Fibroblast of lung (primary cell): ENCODE data around the gene NFE2L1. TPM values are rescaled to one million over a fixed set of nuclear protein-coding genes. Genes with fewer than 3 reads are reported as not detected.

Experiments used
- DNase-seq, 2 donors: peaks; one replicate each; pipeline versions ENCODE4 v3.0.0 to v3.0.0-alpha.2; 2010; ENCODE audit warnings: low read depth in 2 of 2
- H2AFZ ChIP-seq: 2 replicates; pipeline ENCODE4 v1.5.1; 2012; ENCODE audit warnings: low read length, control low read depth, inconsistent platforms
- H3K27ac ChIP-seq: 2 replicates; pipeline ENCODE4 v1.5.1; 2011; ENCODE audit warnings: low read length, control low read depth; ENCODE audit not compliant: insufficient read depth
- H3K27me3 ChIP-seq: 2 replicates; pipeline ENCODE4 v1.5.1; 2011; ENCODE audit warnings: mild to moderate bottlenecking, low read length; ENCODE audit not compliant: control insufficient read depth, insufficient read depth
- H3K36me3 ChIP-seq: 2 replicates; pipeline ENCODE4 v1.5.1; 2011; ENCODE audit warnings: low read length; ENCODE audit not compliant: control insufficient read depth, insufficient read depth
- H3K4me1 ChIP-seq: 2 replicates; pipeline ENCODE4 v1.5.1; 2011; ENCODE audit warnings: low read length; ENCODE audit not compliant: control insufficient read depth, insufficient read depth; ENCODE audit errors: extremely low read depth
- H3K4me2 ChIP-seq: 2 replicates; pipeline ENCODE4 v1.5.1; 2011; ENCODE audit warnings: low read length, control low read depth; ENCODE audit not compliant: insufficient read depth; ENCODE audit errors: extremely low read depth
- H3K4me3 ChIP-seq, 4 experiments: fragments of 200-600 bp in 1 of 4; sonication (generic) in 1 of 4; replicated peaks in 1 of 4; 2 replicates each; pipeline ENCODE4 v1.5.1; 2011 to 2016; ENCODE audit warnings: low read length in 4 of 4, low read depth in 3 of 4, mild to moderate bottlenecking in 3 of 4, control low read depth in 2 of 4, inconsistent platforms in 1 of 4, mixed read lengths in 1 of 4; ENCODE audit not compliant: insufficient read depth in 1 of 4; ENCODE audit errors: control extremely low read depth in 1 of 4
- H3K79me2 ChIP-seq: 2 replicates; pipeline ENCODE4 v1.5.1; 2012; ENCODE audit warnings: mild to moderate bottlenecking, low read length, inconsistent platforms; ENCODE audit not compliant: control insufficient read depth, insufficient read depth
- H3K9ac ChIP-seq: 2 replicates; pipeline ENCODE4 v1.5.1; 2011; ENCODE audit warnings: mild to moderate bottlenecking, low read length, control low read depth; ENCODE audit not compliant: insufficient read depth
- H3K9me3 ChIP-seq: 2 replicates; pipeline ENCODE4 v1.5.1; 2012; ENCODE audit warnings: low read depth, low read length; ENCODE audit not compliant: control insufficient read depth, insufficient read depth
- H4K20me1 ChIP-seq: 2 replicates; pipeline ENCODE4 v1.5.1; 2011; ENCODE audit warnings: low read length; ENCODE audit not compliant: control insufficient read depth, insufficient read depth; ENCODE audit errors: extremely low read depth
- CTCF ChIP-seq, 2 donors: IDR thresholded peaks in 1 of 2; conservative IDR thresholded peaks in 1 of 2; 1 replicate in 1 of 2; 2 replicates in 1 of 2; pipeline ENCODE4 v1.5.1; 2011 to 2012; ENCODE audit warnings: low read length in 2 of 2, control low read depth in 1 of 2, inconsistent platforms in 1 of 2, low read depth in 1 of 2, mild to moderate bottlenecking in 1 of 2
- EZH2 ChIP-seq: IDR thresholded peaks from 2 replicates; pipeline ENCODE4 v1.5.1; 2012; ENCODE audit warnings: low read length, control low read depth, mild to moderate bottlenecking; ENCODE audit errors: missing control alignments
- polyA plus RNA-seq, 2 donors: library from polyadenylated mRNA; depleted of rRNA in 1 of 2; stranded (reverse) in 1 of 2; unstranded in 1 of 2; fragments of >200 nt; gene quantifications; 2 replicates each; pipeline ENCODE4 v1.2.1, GENCODE V29; 2011 to 2012; ENCODE audit warnings: missing spikeins in 1 of 2
- total RNA-seq: library from RNA; depleted of rRNA; stranded (reverse); fragments of >200 nt; gene quantifications from 2 replicates; pipeline ENCODE4 v1.2.1, GENCODE V29; 2014

NFE2L1 gene
- total and polyA plus RNA-seq, 2 donors (not counting 1 experiment from before 2014, with no cell fraction given) = 162 to 200 TPM

GRCh38 chr17:48004983-48005382 is 43.2 kb upstream of the NFE2L1 start:
- Histone ChIP-seq H3K27ac (no peak overlapping the region), H3K27me3 (no peaks in the 10 kb centered on the region), H3K9me3 (no peaks in the 10 kb centered on the region), H3K4me3 (no peak overlapping the region), H4K20me1 (no peaks in the 10 kb centered on the region), H3K4me2 (no peak overlapping the region), H3K9ac (no peak overlapping the region), H3K36me3 (no peaks in the 10 kb centered on the region), H2AFZ (no peak overlapping the region), H3K4me1 (peaks cover 9% of the 10 kb centered on the region), H3K79me2 (no peaks in the 10 kb centered on the region)
- no peak for DNase-seq
- TF ChIP-seq CTCF (conservative IDR thresholded peaks at IDR 0.05 in 1 of 2, IDR thresholded peaks at IDR 0.05 in 1 of 2; ENCODE audit: low read depth in 1 of 2, low read length in 2 of 2) (no peak), EZH2 (no peak)

- Histone ChIP-seq H3K79me2 (no peaks in the 10 kb centered on the region), H3K4me2 (no peak overlapping the region), H3K9ac (no peak overlapping the region), H3K27ac (no peak overlapping the region), H4K20me1 (no peaks in the 10 kb centered on the region), H2AFZ (no peak overlapping the region), H3K4me1 (peaks cover 8% of the 10 kb centered on the region), H3K36me3 (no peaks in the 10 kb centered on the region), H3K4me3 (no peak overlapping the region), H3K9me3 (no peaks in the 10 kb centered on the region), H3K27me3 (no peaks in the 10 kb centered on the region)
- DNase-seq = no peak
- TF ChIP-seq EZH2 = no peak
Measured at GRCh38 chr17:48006936-48007709, 41.0 kb upstream of the NFE2L1 start.

- Histone ChIP-seq H3K4me1 (no peaks in the 10 kb centered on the region), H3K4me2 (no peak overlapping the region), H3K36me3 (no peaks in the 10 kb centered on the region), H3K27me3 (peaks cover 14% of the 10 kb centered on the region), H3K27ac (no peak overlapping the region), H3K9ac (no peak overlapping the region), H3K9me3 (no peaks in the 10 kb centered on the region), H3K79me2 (no peaks in the 10 kb centered on the region), H2AFZ (no peak overlapping the region), H3K4me3 (no peak overlapping the region), H4K20me1 (no peaks in the 10 kb centered on the region)
- DNase-seq = no peak
- TF ChIP-seq EZH2 (no peak), CTCF (conservative IDR thresholded peaks at IDR 0.05 in 1 of 2, IDR thresholded peaks at IDR 0.05 in 1 of 2; ENCODE audit: low read depth in 1 of 2, low read length in 2 of 2) (no peak)
Measured at GRCh38 chr17:48010193-48010592, 38.0 kb upstream of the NFE2L1 start.
